ENCODE measurements around the gene CYB5R4.

GRCh38 chr6:83958241-83958685 lies 98.8 kb downstream of the CYB5R4 start:
- TF ChIP-seq EP300 (IDR thresholded peaks at IDR 0.05) (no peak), POLR2AphosphoS5 (IDR thresholded peaks at IDR 0.05) (no peak), POLR2A (IDR thresholded peaks at IDR 0.05) (no peak)
- TF ChIP-seq, protein P1, sequence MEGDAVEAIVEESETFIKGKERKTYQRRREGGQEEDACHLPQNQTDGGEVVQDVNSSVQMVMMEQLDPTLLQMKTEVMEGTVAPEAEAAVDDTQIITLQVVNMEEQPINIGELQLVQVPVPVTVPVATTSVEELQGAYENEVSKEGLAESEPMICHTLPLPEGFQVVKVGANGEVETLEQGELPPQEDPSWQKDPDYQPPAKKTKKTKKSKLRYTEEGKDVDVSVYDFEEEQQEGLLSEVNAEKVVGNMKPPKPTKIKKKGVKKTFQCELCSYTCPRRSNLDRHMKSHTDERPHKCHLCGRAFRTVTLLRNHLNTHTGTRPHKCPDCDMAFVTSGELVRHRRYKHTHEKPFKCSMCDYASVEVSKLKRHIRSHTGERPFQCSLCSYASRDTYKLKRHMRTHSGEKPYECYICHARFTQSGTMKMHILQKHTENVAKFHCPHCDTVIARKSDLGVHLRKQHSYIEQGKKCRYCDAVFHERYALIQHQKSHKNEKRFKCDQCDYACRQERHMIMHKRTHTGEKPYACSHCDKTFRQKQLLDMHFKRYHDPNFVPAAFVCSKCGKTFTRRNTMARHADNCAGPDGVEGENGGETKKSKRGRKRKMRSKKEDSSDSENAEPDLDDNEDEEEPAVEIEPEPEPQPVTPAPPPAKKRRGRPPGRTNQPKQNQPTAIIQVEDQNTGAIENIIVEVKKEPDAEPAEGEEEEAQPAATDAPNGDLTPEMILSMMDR (IDR thresholded peaks at IDR 0.05): no peak
